ENCODE results near the gene PAX7. TPM values are rescaled to one million over a fixed set of nuclear protein-coding genes. Genes with fewer than 3 reads are reported as not detected.

The PAX7 gene
- total and polyA plus RNA-seq, 2 of the 4 experiments (the other 2 are of a cell fraction) = not detected

GRCh38 chr1:18789246-18789645 is 158.6 kb downstream of the PAX7 start:
- H2BK20ac ChIP-seq (ENCODE audit: low read depth, low read length) = no peak overlapping the region
- H3K14ac ChIP-seq (replicated peaks; ENCODE audit: low read depth, low read length) = no peak overlapping the region
- TF ChIP-seq NFE2L2 (IDR thresholded peaks at IDR 0.05; ENCODE audit: low read depth, low read length) (no peak), FOS (IDR thresholded peaks at IDR 0.05; ENCODE audit: low read depth, low read length) (no peak), POLR2A (IDR thresholded peaks at IDR 0.05; ENCODE audit: low read depth, low read length) (no peak), MAZ (IDR thresholded peaks at IDR 0.05; ENCODE audit: borderline replicate concordance, low read depth, low read length) (no peak), CHD1 (IDR thresholded peaks at IDR 0.05; ENCODE audit: low read depth, low read length) (no peak), MXI1 (IDR thresholded peaks at IDR 0.05; ENCODE audit: borderline replicate concordance, low read depth, low read length) (no peak), RFX5 (IDR thresholded peaks at IDR 0.05; ENCODE audit: low read depth, low read length) (no peak), MAFK (IDR thresholded peaks at IDR 0.05; ENCODE audit: low read depth, low read length) (no peak), RCOR1 (IDR thresholded peaks at IDR 0.05; ENCODE audit: insufficient replicate concordance, low read length) (no peak), CEBPB (IDR thresholded peaks at IDR 0.05; ENCODE audit: low read depth, low read length) (no peak), RAD21 (IDR thresholded peaks at IDR 0.05; ENCODE audit: low read length) (no peak), SMC3 (IDR thresholded peaks at IDR 0.05; ENCODE audit: low read depth, low read length) (no peak), USF2 (IDR thresholded peaks at IDR 0.05; ENCODE audit: low read depth, low read length) (no peak), ELK1 (IDR thresholded peaks at IDR 0.05; ENCODE audit: borderline replicate concordance, low read depth, low read length) (no peak), CTCF (conservative IDR thresholded peaks at IDR 0.05; ENCODE audit: low read depth, low read length) (no peak), BHLHE40 (IDR thresholded peaks at IDR 0.05; ENCODE audit: low read depth, low read length) (no peak)
- no CpG with 5 or more reads among the region's 4 CpGs for WGBS, 2 experiments (ENCODE audit: extremely low coverage in 2 of 2, insufficient read length in 1 of 2)
- no peak overlapping the region for H3K23ac ChIP-seq (ENCODE audit: low read depth, low read length)
- dilution Hi-C loops (cut with HindIII; ENCODE audit: low sequenced_read_pairs, unreplicated experiment) (no loop called here), in situ Hi-C loops (cut with MboI; ENCODE audit: low sequenced_read_pairs) (no loop called here), intact Hi-C loops (cut with micrococcal nuclease) (no loop called here)
- no peak overlapping the region for H3K4me3 ChIP-seq (ENCODE audit: insufficient read depth, low read depth, low read length)
- no peaks in the 10 kb centered on the region for H3K9me1 ChIP-seq (ENCODE audit: insufficient read depth, low read length)
- CTCF ChIA-PET = no interaction called here
- H4K91ac ChIP-seq (ENCODE audit: insufficient read depth, low read depth, low read length) = no peak overlapping the region
- H2BK5ac ChIP-seq (ENCODE audit: low read depth, low read length, poor library complexity, severe bottlenecking) = no peak overlapping the region
- H3K9ac ChIP-seq (ENCODE audit: low read depth, low read length) = no peak overlapping the region
- DNase-seq = no peak
- no peak overlapping the region for H3K27ac ChIP-seq (ENCODE audit: insufficient read depth, low read length)
- H3K56ac ChIP-seq (ENCODE audit: extremely low read depth, insufficient read depth, low read length) = no peak overlapping the region
- no peaks in the 10 kb centered on the region for H3K36me3 ChIP-seq (ENCODE audit: control insufficient read depth, insufficient read depth, low read length)
- H2AK9ac ChIP-seq (replicated peaks; ENCODE audit: low read depth, low read length, poor library complexity) = no peak overlapping the region
- no peak overlapping the region for H2AFZ ChIP-seq (replicated peaks; ENCODE audit: low read length, poor library complexity)
- no peaks in the 10 kb centered on the region for H3K9me3 ChIP-seq (ENCODE audit: control insufficient read depth, insufficient read depth, low read length)
- H4K20me1 ChIP-seq (ENCODE audit: insufficient read depth, low read length) = no peaks in the 10 kb centered on the region
- no peak overlapping the region for H3K4ac ChIP-seq (ENCODE audit: low read depth, low read length)
- H2AK5ac ChIP-seq (ENCODE audit: low read depth, low read length) = no peak overlapping the region
- H3K4me1 ChIP-seq (ENCODE audit: control insufficient read depth, insufficient read depth, low read length) = no peaks in the 10 kb centered on the region
- no peak overlapping the region for H2BK15ac ChIP-seq (ENCODE audit: low read depth, low read length)
- no peak overlapping the region for H4K5ac ChIP-seq (ENCODE audit: low read depth, low read length)
- no peak overlapping the region for H2BK120ac ChIP-seq (ENCODE audit: low read depth, low read length)
- H4K8ac ChIP-seq (ENCODE audit: low read depth in 2 of 2, low read length in 2 of 2) = no peak overlapping the region
- H3K27me3 ChIP-seq (ENCODE audit: control insufficient read depth, insufficient read depth, low read length) = peaks cover 3% of the 10 kb centered on the region
- no peak overlapping the region for H3K4me2 ChIP-seq (ENCODE audit: low read depth, low read length)
- no peak for ATAC-seq (ENCODE audit: low read depth)
- H3K79me1 ChIP-seq (ENCODE audit: low read depth in 1 of 2, low read length in 2 of 2) = no peaks in the 10 kb centered on the region
- H3K18ac ChIP-seq (ENCODE audit: low read depth, low read length) = no peak overlapping the region
- no TSS peak for BruUV-seq (replicated peaks)
- POLR2A ChIA-PET (ENCODE audit: unreplicated experiment) = no interaction called here

Measured in IMR-90 (cell line).